Measurements from ENCODE around the gene GTSF1L.

Gene GTSF1L

GRCh38 chr20:43725666-43726065 lies 1.1 kb downstream of the GTSF1L start:
- no peak for DNase-seq (ENCODE audit: low read depth)
- no peak overlapping the region for H3K4me3 ChIP-seq (ENCODE audit: control insufficient read depth, low read depth, low read length)
- TF ChIP-seq CTCF (conservative IDR thresholded peaks at IDR 0.05; ENCODE audit: control insufficient read depth, insufficient read depth, low read depth, low read length) = no peak

- no peak overlapping the region for H3K4me3 ChIP-seq (ENCODE audit: control insufficient read depth, low read depth, low read length)
- DNase-seq (ENCODE audit: low read depth) = no peak
Measured at GRCh38 chr20:43724383-43724782, 2.4 kb downstream of the GTSF1L start.

DNA sequence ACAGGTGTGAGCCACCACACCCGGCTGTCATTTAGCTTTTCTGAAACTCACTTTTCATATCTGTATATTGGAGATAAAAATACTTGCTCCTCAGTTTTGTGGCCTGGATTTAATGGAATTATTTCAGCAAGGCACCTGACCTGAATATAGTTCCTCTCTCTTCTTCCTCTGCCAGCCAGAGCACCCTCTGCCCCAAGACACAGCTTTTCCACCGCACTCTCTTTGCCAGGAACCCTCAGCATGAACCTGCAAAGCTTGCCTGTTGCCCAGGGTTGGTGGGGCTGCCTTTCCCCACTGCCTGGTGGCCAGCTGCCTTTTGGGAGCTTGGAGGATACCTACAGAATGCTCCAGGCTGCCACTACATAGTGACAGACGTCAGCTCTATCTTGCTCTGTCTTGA lies 3.1 kb downstream of the GTSF1L start:
- no peak for TF ChIP-seq CTCF (conservative IDR thresholded peaks at IDR 0.05; ENCODE audit: control insufficient read depth, insufficient read depth, low read depth, low read length)
- no peak overlapping the region for H3K4me3 ChIP-seq (ENCODE audit: control insufficient read depth, low read depth, low read length)
- DNase-seq (ENCODE audit: low read depth) = no peak

More at GRCh38 chr20:43724383-43724782, 2.4 kb downstream of the GTSF1L start:
- no peak for TF ChIP-seq CTCF (conservative IDR thresholded peaks at IDR 0.05; ENCODE audit: control insufficient read depth, insufficient read depth, low read depth, low read length)

DNA sequence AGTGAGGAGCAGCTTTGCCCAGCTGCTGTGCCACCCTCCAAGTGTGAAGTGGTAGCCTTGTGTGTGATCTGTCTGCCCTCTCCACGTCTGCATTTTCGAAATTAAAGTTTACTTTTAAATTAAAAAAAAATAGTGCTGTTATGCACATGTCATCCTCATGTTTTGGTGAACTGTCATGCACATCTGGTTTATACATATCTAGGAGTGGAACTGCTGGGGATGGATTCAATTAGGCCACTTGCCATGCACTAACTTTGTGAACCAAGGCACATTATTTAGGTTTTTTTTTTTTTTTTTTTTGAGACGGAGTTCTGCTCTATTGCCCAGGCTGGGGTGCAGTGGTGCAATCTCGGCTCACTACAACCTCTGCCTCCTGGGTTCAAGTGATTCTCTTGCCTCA lies 3.6 kb downstream of the GTSF1L start:
- TF ChIP-seq CTCF (conservative IDR thresholded peaks at IDR 0.05; ENCODE audit: control insufficient read depth, insufficient read depth, low read depth, low read length) = no peak
- peak; percentile 42 for DNase-seq (ENCODE audit: low read depth)
- H3K4me3 ChIP-seq (ENCODE audit: control insufficient read depth, low read depth, low read length) = no peak overlapping the region

DNA sequence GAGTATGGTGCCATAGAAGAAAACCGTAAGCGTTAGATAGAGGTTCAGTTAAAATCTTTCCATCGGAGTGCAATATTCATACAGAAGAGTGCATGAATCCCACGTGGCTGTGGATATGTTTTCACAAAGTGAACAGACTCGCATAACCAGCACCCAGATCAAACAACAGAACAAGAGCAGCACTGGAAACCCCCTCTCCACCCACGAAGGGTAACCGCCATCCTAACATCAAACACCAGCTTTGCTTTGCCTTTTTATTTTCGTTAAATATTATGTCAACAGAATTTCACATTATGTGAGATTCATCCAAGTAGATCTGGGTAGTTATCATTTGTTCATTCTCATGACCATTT lies 4.7 kb downstream of the GTSF1L start:
- no peak overlapping the region for H3K4me3 ChIP-seq (ENCODE audit: control insufficient read depth, low read depth, low read length)
- no peak for DNase-seq (ENCODE audit: low read depth)
- no peak for TF ChIP-seq CTCF (conservative IDR thresholded peaks at IDR 0.05; ENCODE audit: control insufficient read depth, insufficient read depth, low read depth, low read length)

DNA sequence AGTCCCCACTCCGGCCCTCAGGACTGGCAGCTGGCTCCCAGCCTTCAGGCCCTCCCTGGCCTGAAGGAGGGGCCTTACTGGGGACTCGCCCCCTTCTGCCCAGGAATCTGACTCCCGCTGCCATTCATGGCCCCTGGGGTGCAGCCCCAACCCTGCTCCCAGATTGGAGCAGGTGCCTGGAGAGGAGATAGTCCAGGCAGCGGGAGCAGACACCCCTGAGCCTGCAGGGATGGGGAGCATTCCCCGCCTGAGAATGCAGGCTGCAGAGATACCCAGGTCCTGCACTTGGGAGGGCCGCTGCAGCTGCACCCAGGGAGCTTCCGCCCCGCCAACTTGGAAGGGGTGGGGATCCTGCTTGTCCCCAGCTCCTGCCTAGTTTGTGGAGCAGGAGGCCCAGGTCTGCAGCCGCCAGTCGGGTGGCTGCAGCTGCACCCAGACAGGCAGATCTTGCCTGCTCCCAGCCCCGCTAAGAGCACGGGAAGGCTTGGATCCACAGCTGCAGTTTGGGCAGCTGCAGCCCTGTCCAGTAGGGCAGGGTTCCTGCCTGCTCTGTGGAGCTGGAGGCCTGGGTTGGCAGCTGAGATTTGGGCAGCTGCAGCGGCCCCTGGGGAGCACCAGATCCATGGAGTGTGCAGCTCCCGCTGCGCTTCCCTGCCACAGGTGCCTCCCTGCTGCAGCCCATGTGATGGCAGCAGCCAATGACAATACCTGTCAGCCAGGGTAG lies 5.2 kb downstream of the GTSF1L start:
- no peak for TF ChIP-seq CTCF (conservative IDR thresholded peaks at IDR 0.05; ENCODE audit: control insufficient read depth, insufficient read depth, low read depth, low read length)
- H3K4me3 ChIP-seq (ENCODE audit: control insufficient read depth, low read depth, low read length) = no peak overlapping the region
- no peak for DNase-seq (ENCODE audit: low read depth)

- H3K4me3 ChIP-seq (ENCODE audit: control insufficient read depth, low read depth, low read length) = no peak overlapping the region
- DNase-seq (ENCODE audit: low read depth) = no peak
- TF ChIP-seq CTCF (conservative IDR thresholded peaks at IDR 0.05; ENCODE audit: control insufficient read depth, insufficient read depth, low read depth, low read length) = no peak
Measured at GRCh38 chr20:43721097-43721428, 5.7 kb downstream of the GTSF1L start.

All from fibroblast of mammary gland (primary cell).